ENCODE measurements around the gene LBHD2. TPM values are rescaled to one million over a fixed set of nuclear protein-coding genes. Genes with fewer than 3 reads are reported as not detected.
"Not testable (repeated sequence)": the region's sequence is repeated elsewhere in the genome, so short reads cannot be mapped to it uniquely, and the experiment has no call there.

The LBHD2 gene
- total and polyA plus RNA-seq, 2 experiments from 2014 or later, result not detected

GRCh38 chr14:103113774-103114173 lies 29.8 kb downstream of the LBHD2 start (continued):
- TF ChIP-seq REST (IDR thresholded peaks at IDR 0.05; ENCODE audit: unreplicated experiment) (no peak), STAT1 (IDR thresholded peaks at IDR 0.05; ENCODE audit: unreplicated experiment) (no peak), EZH2 (IDR thresholded peaks at IDR 0.05; ENCODE audit: low read depth, unreplicated experiment) (no peak), ETS1 (IDR thresholded peaks at IDR 0.05) (no peak)

GRCh38 chr14:103115086-103115679 lies 31.2 kb downstream of the LBHD2 start:
- peaks cover 27% of the 10 kb centered on the region for H3K27me3 Mint-ChIP-seq (ENCODE audit: insufficient read depth, low read depth, poor library complexity)
- ATAC-seq, H2AFZ ChIP-seq: not testable (repeated sequence)

GRCh38 chr14:103115845-103116572 lies 32.0 kb downstream of the LBHD2 start:
- ATAC-seq, result no peak
- TF ChIP-seq STAT1 (IDR thresholded peaks at IDR 0.05; ENCODE audit: unreplicated experiment) (no peak), EZH2 (IDR thresholded peaks at IDR 0.05; ENCODE audit: low read depth, unreplicated experiment) (no peak), ZNF114 (CRISPR knock-in tag; IDR thresholded peaks at IDR 0.05) (no peak), CREB1 (CRISPR knock-in tag; IDR thresholded peaks at IDR 0.05; ENCODE audit: low read depth) (no peak), CTCF (conservative IDR thresholded peaks at IDR 0.05; ENCODE audit: low read depth in 2 of 2) (no peak), EZH2phosphoT487 (IDR thresholded peaks at IDR 0.05; ENCODE audit: unreplicated experiment) (no peak)

More at GRCh38 chr14:103115086-103115679, 31.2 kb downstream of the LBHD2 start:
- H3K79me2 ChIP-seq (replicated peaks; ENCODE audit: insufficient read depth); H3K36me3 Mint-ChIP-seq (ENCODE audit: low read depth); H3K9me3 Mint-ChIP-seq; H3K27ac Mint-ChIP-seq; H3F3A ChIP-seq (replicated peaks; ENCODE audit: low read depth); H3K4me2 ChIP-seq; H3K9me2 ChIP-seq (ENCODE audit: insufficient read depth); DNase-seq (ENCODE audit: low spot score); H3K4me3 ChIP-seq; H3K4me3 Mint-ChIP-seq; H3K27ac ChIP-seq (ENCODE audit: low read depth); H3K36me3 ChIP-seq (ENCODE audit: insufficient read depth); H4K20me1 ChIP-seq (replicated peaks; ENCODE audit: insufficient read depth): not testable (repeated sequence)
- H3K4me1 Mint-ChIP-seq, result peaks cover 22% of the 10 kb centered on the region
- Histone ChIP-seq H3K27me3 (ENCODE audit: insufficient read depth) (peaks cover 13% of the 10 kb centered on the region), H3K4me1 (ENCODE audit: insufficient read depth) (peaks cover 13% of the 10 kb centered on the region)

More at GRCh38 chr14:103115845-103116572, 32.0 kb downstream of the LBHD2 start:
- H3K27me3 ChIP-seq (ENCODE audit: insufficient read depth), result peaks cover 11% of the 10 kb centered on the region
- no peak overlapping the region for H3K4me2 ChIP-seq
- DNase-seq (ENCODE audit: low spot score), result no peak
- Mint-ChIP-seq H3K27me3 (ENCODE audit: insufficient read depth, low read depth, poor library complexity) (peaks cover 19% of the 10 kb centered on the region), H3K4me1 (peaks cover 16% of the 10 kb centered on the region), H3K27ac (no peak overlapping the region), H3K4me3 (no peak overlapping the region), H3K36me3 (ENCODE audit: low read depth) (no peaks in the 10 kb centered on the region), H3K9me3 (no peaks in the 10 kb centered on the region)
- peaks cover 5% of the 10 kb centered on the region for H3K4me1 ChIP-seq (ENCODE audit: insufficient read depth)
- no peaks in the 10 kb centered on the region; the same call in 1 of the 2 replicates for H3F3A ChIP-seq (replicated peaks; ENCODE audit: low read depth)
- no peak overlapping the region for H3K4me3 ChIP-seq
- H3K79me2 ChIP-seq (replicated peaks; ENCODE audit: insufficient read depth), result no peaks in the 10 kb centered on the region
- no peaks in the 10 kb centered on the region for H3K9me2 ChIP-seq (ENCODE audit: insufficient read depth)
- H3K27ac ChIP-seq (ENCODE audit: low read depth), result no peak overlapping the region
- H2AFZ ChIP-seq, result no peak overlapping the region
- no peaks in the 10 kb centered on the region for H4K20me1 ChIP-seq (replicated peaks; ENCODE audit: insufficient read depth)
- no peaks in the 10 kb centered on the region for H3K36me3 ChIP-seq (ENCODE audit: insufficient read depth)

Data from GM23338 (cell line).